HEK293 (cell line): ENCODE data around the gene PDSS2.

Experiments used
- CTCF ChIP-seq: fragments of 450-650 bp; formaldehyde crosslinking; IDR thresholded peaks from 2 replicates; pipeline ENCODE4 v1.5.1; 2016; ENCODE audit warnings: missing biosample characterization, missing genetic modification characterization
- ELK4 ChIP-seq: IDR thresholded peaks from 2 replicates; pipeline ENCODE4 v1.6.1; 2011; ENCODE audit warnings: mild to moderate bottlenecking, low read depth, low read length, borderline replicate concordance
- GFI1B ChIP-seq: fragments of 450-650 bp; formaldehyde crosslinking; IDR thresholded peaks from 2 replicates; pipeline ENCODE4 v1.5.1; 2016; ENCODE audit warnings: missing biosample characterization, missing genetic modification characterization
- PRDM10 ChIP-seq: fragments of 450-650 bp; formaldehyde crosslinking; IDR thresholded peaks from 2 replicates; pipeline ENCODE4 v1.5.1; 2016; ENCODE audit warnings: missing biosample characterization, missing genetic modification characterization
- ZNF10 ChIP-seq: fragments of 450-650 bp; formaldehyde crosslinking; IDR thresholded peaks from 2 replicates; pipeline ENCODE4 v1.5.1; 2017; ENCODE audit warnings: missing biosample characterization, missing genetic modification characterization
- ZNF341 ChIP-seq: fragments of 450-650 bp; formaldehyde crosslinking; IDR thresholded peaks from 2 replicates; pipeline ENCODE4; 2016; ENCODE audit warnings: low read depth, missing biosample characterization, missing genetic modification characterization
- ZNF639 ChIP-seq: fragments of 450-650 bp; formaldehyde crosslinking; IDR thresholded peaks from 2 replicates; pipeline ENCODE4 v1.5.1; 2016; ENCODE audit warnings: missing biosample characterization, missing genetic modification characterization
- ZNF776 ChIP-seq: fragments of 450-650 bp; formaldehyde crosslinking; IDR thresholded peaks from 2 replicates; pipeline ENCODE4 v1.5.0; 2017; ENCODE audit warnings: missing biosample characterization, missing genetic modification characterization, borderline replicate concordance
- ZSCAN4 ChIP-seq: fragments of 450-650 bp; formaldehyde crosslinking; IDR thresholded peaks from 2 replicates; pipeline ENCODE4 v1.5.1; 2017; ENCODE audit warnings: missing biosample characterization, missing genetic modification characterization

- no peak for TF ChIP-seq PRDM10 (tag by site-specific recombination)
- no peak for TF ChIP-seq ZNF10
- TF ChIP-seq CTCF (tag by site-specific recombination), result no peak
- no peak for TF ChIP-seq ZNF639
- TF ChIP-seq ZNF341 (tag by site-specific recombination), result no peak
- TF ChIP-seq ZSCAN4 (tag by site-specific recombination), result no peak
- TF ChIP-seq ELK4, result no peak
- TF ChIP-seq GFI1B (tag by site-specific recombination), result no peak
- TF ChIP-seq ZNF776 (tag by site-specific recombination), result no peak
These were observed 22.5 kb downstream of the PDSS2 start for GRCh38 chr6:107436881-107437280.
